22Rv1 (cell line): ENCODE results near the gene AFP.

Experiments used
- H3K27ac ChIP-seq: fragments of 450-650 bp; 2 replicates; pipeline ENCODE4 v1.5.1; 2017
- CTCF ChIP-seq: fragments of 450-650 bp; IDR thresholded peaks from 2 replicates; pipeline ENCODE4 v1.5.1; 2017; ENCODE audit warnings: mild to moderate bottlenecking
- ZFX ChIP-seq: fragments of 450-650 bp; IDR thresholded peaks from 2 replicates; pipeline ENCODE4 v1.6.1; 2017; ENCODE audit warnings: antibody characterized with exemption, borderline replicate concordance

The AFP gene

GRCh38 chr4:73408181-73408867 lies 27.7 kb upstream of the AFP start:
- no peak overlapping the region for H3K27ac ChIP-seq
- TF ChIP-seq CTCF (no peak), ZFX (no peak)

GRCh38 chr4:73409012-73409862 lies 26.8 kb upstream of the AFP start:
- H3K27ac ChIP-seq = no peak overlapping the region
- TF ChIP-seq ZFX = no peak
- no peak for TF ChIP-seq CTCF

GRCh38 chr4:73409978-73410548 lies 26.0 kb upstream of the AFP start:
- H3K27ac ChIP-seq = no peak overlapping the region
- TF ChIP-seq ZFX = no peak
- TF ChIP-seq CTCF = no peak

GRCh38 chr4:73410916-73411730 lies 24.9 kb upstream of the AFP start:
- H3K27ac ChIP-seq = no peak overlapping the region; the same call in 1 of the 2 replicates
- TF ChIP-seq CTCF (no peak), ZFX (no peak)

- TF ChIP-seq CTCF (no peak), ZFX (no peak)
- no peak overlapping the region; the same call in 1 of the 2 replicates for H3K27ac ChIP-seq
These were observed 24.1 kb upstream of the AFP start for GRCh38 chr4:73411731-73412414.

- no peak overlapping the region for H3K27ac ChIP-seq
- TF ChIP-seq ZFX (no peak), CTCF (no peak)
These were observed 22.7 kb upstream of the AFP start for GRCh38 chr4:73413294-73413755.
